Activated T-helper 2 cell treated with anti-CD3 and anti-CD28 coated beads, Interferon-gamma antibody, Interleukin-2, Interleukin-4, amounts not matched to agents 10 μg/mL and 5 μg/mL and 100 μg/mL, durations not matched to agents 14 hours and 24 hours and 36 hours (primary cell): ENCODE measurements around the gene EPHA4. TPM values are rescaled to one million over a fixed set of nuclear protein-coding genes. Genes with fewer than 3 reads are reported as not detected.

ENCODE experiments used
- DNase-seq: peaks from one replicate; pipeline ENCODE4 v3.0.0; 2021; ENCODE audit warnings: low spot score
- H3K27ac Mint-ChIP-seq: one replicate; pipeline ENCODE4 v1.8.0; 2021; ENCODE audit warnings: mixed read lengths
- H3K27me3 Mint-ChIP-seq: one replicate; pipeline ENCODE4 v1.8.0; 2021; ENCODE audit warnings: low read depth, mixed read lengths
- H3K36me3 Mint-ChIP-seq: one replicate; pipeline ENCODE4 v1.8.0; 2021; ENCODE audit warnings: low read depth, mixed read lengths
- H3K4me1 Mint-ChIP-seq: one replicate; pipeline ENCODE4 v1.8.0; 2021; ENCODE audit warnings: low read depth, mixed read lengths
- H3K4me3 Mint-ChIP-seq: one replicate; pipeline ENCODE4 v1.8.0; 2021; ENCODE audit warnings: low read depth, mild to moderate bottlenecking, moderate library complexity, mixed read lengths
- H3K9me3 Mint-ChIP-seq: one replicate; pipeline ENCODE4 v1.8.0; 2021; ENCODE audit warnings: mixed read lengths
- intact Hi-C: fragments of 100-400 bp; cut with micrococcal nuclease; formaldehyde crosslinking; loops from one replicate; pipeline ENCODE4 v1.15.1; 2023
- total RNA-seq: library from RNA; stranded (reverse); gene quantifications from 2 replicates; pipeline ENCODE4 v1.2.3, GENCODE V29; 2022

The EPHA4 gene
- total RNA-seq, 1 donor from 2014 or later, result 1.2 TPM

GRCh38 chr2:221377066-221377465 is 195.0 kb downstream of the EPHA4 start:
- Mint-ChIP-seq H3K4me1 (no peaks in the 10 kb centered on the region), H3K27me3 (no peaks in the 10 kb centered on the region), H3K9me3 (no peaks in the 10 kb centered on the region), H3K4me3 (no peak overlapping the region), H3K27ac (no peak overlapping the region), H3K36me3 (no peaks in the 10 kb centered on the region)
- DNase-seq, result no peak
- intact Hi-C loops, result no loop called here

GRCh38 chr2:221374234-221374633 is 197.9 kb downstream of the EPHA4 start:
- intact Hi-C loops, result no loop called here
- H3K9me3 Mint-ChIP-seq, result no peaks in the 10 kb centered on the region
- no peaks in the 10 kb centered on the region for H3K4me1 Mint-ChIP-seq
- H3K4me3 Mint-ChIP-seq, result no peak overlapping the region
- no peak overlapping the region for H3K27ac Mint-ChIP-seq
- no peak for DNase-seq
- no peaks in the 10 kb centered on the region for H3K36me3 Mint-ChIP-seq
- no peaks in the 10 kb centered on the region for H3K27me3 Mint-ChIP-seq

GRCh38 chr2:221372907-221373306 is 199.2 kb downstream of the EPHA4 start:
- H3K27ac Mint-ChIP-seq, result no peak overlapping the region
- H3K4me3 Mint-ChIP-seq, result no peak overlapping the region
- intact Hi-C loops, result no loop called here
- no peaks in the 10 kb centered on the region for H3K4me1 Mint-ChIP-seq
- no peaks in the 10 kb centered on the region for H3K27me3 Mint-ChIP-seq
- no peaks in the 10 kb centered on the region for H3K36me3 Mint-ChIP-seq
- H3K9me3 Mint-ChIP-seq, result no peaks in the 10 kb centered on the region
- no peak for DNase-seq

DNA sequence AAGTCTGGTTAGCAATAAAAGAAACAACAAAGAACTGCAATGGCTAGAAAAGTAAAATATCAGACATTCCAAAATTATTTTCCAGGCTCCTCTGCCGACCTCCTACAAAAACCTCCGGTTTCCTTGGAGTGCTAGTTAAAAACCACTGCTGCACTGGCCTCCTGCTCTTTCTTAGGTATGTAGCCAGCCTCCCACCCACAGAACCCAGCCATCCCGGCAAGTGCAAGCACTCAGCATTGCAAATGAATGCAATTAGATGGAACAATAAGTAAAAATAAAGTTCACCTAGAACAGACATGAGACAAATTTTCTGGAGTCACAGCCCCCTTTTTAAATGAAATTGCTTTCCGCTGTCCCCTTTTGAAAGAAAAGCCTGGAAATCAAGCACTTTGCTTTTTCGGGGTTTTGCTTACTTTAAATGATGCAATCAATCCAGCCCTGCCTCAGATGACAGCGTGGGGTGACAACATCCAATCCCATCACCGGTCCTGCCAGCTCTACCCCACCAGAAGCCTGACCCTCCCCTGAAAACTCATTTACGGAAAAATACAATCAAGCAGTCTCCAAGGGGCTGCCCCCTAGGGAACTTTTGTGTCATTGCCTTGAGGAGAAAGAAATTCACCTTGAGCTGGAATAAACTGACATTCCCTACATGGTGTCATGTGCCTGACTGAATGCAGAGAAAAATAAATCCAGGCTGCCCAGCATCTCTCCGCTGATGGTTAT is 199.8 kb downstream of the EPHA4 start:
- Mint-ChIP-seq H3K9me3 (no peaks in the 10 kb centered on the region), H3K27ac (no peak overlapping the region), H3K27me3 (no peaks in the 10 kb centered on the region), H3K4me3 (no peak overlapping the region), H3K36me3 (no peaks in the 10 kb centered on the region), H3K4me1 (no peaks in the 10 kb centered on the region)
- intact Hi-C loops, result no loop called here
- DNase-seq, result no peak

GRCh38 chr2:221371347-221371746 is 200.8 kb downstream of the EPHA4 start:
- DNase-seq, result no peak
- intact Hi-C loops, result no loop called here
- Mint-ChIP-seq H3K36me3 (no peaks in the 10 kb centered on the region), H3K9me3 (no peaks in the 10 kb centered on the region), H3K27ac (no peak overlapping the region), H3K4me1 (no peaks in the 10 kb centered on the region), H3K4me3 (no peak overlapping the region), H3K27me3 (no peaks in the 10 kb centered on the region)

- Mint-ChIP-seq H3K27ac (no peak overlapping the region), H3K9me3 (no peaks in the 10 kb centered on the region), H3K4me3 (no peak overlapping the region), H3K36me3 (no peaks in the 10 kb centered on the region), H3K27me3 (no peaks in the 10 kb centered on the region), H3K4me1 (no peaks in the 10 kb centered on the region)
- intact Hi-C loops, result no loop called here
- DNase-seq, result no peak
Observed at GRCh38 chr2:221370857-221371211, 201.3 kb downstream of the EPHA4 start.

DNA sequence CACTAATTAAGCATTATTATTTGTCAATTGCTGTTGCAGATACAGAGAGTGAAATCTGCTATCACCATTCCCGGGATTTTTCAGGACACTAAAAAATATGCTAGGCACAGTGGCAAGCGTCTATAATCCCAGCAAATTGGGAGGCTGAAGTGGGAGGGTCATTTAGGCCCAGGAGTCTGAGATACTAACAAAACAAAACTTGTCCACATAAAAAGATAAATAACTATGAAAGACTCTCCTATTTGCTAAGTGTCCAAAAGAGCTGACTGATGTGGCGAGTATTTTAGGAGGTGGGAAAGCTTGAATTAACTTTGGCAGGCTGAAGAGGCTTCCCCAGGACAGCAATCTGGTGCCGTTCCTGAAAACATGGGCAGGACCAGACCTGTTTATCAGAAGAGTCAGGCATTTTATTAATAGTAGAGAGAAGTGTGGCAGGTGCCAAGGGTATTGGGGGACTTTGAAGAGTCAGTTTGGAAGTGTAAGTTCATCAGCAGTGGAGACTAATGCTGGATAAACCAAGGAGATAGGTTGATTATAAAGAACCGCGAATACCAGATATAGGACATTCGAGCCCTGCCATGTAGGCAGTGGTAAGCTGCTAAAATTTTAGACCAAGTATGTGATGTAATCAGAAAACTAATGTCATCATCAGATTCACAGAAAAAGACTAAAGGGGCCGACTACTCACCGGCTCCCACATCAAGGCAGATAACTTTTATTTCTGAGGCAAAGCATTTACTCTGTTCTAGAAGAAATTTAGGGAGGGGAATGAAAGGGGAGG is 201.8 kb downstream of the EPHA4 start:
- intact Hi-C loops, result no loop called here
- Mint-ChIP-seq H3K27me3 (no peaks in the 10 kb centered on the region), H3K27ac (no peak overlapping the region), H3K4me1 (no peaks in the 10 kb centered on the region), H3K9me3 (no peaks in the 10 kb centered on the region), H3K36me3 (no peaks in the 10 kb centered on the region), H3K4me3 (no peak overlapping the region)
- no peak for DNase-seq
